Cerebellar nuclear complex (tissue), 1 donor: ENCODE results near the gene ERVK3-1.
"Not testable (repeated sequence)": the region's sequence is repeated elsewhere in the genome, so short reads cannot be mapped to it uniquely, and the experiment has no call there.

Experiments used
- DNase-seq, 2 experiments: peaks; one replicate each; lab custom pipeline; 2025; lab: John Stamatoyannopoulos, UW

ERVK3-1 gene

GRCh38 chr19:58346961-58347929, 42.1 kb downstream of the ERVK3-1 start:
- peak in 1 of 2 experiments; percentile 66 for DNase-seq

GRCh38 chr19:58348080-58348479, 42.9 kb downstream of the ERVK3-1 start:
- DNase-seq: not testable (repeated sequence)

- DNase-seq: no peak
Measured at GRCh38 chr19:58349590-58349989, 44.4 kb downstream of the ERVK3-1 start.

GRCh38 chr19:58350001-58350861, 45.1 kb downstream of the ERVK3-1 start:
- no peak for DNase-seq

- DNase-seq: no peak
Measured at GRCh38 chr19:58350871-58351557, 45.8 kb downstream of the ERVK3-1 start.

GRCh38 chr19:58351558-58351878, 46.3 kb downstream of the ERVK3-1 start:
- no peak for DNase-seq

- no peak for DNase-seq
Measured at GRCh38 chr19:58351990-58352755, 47.0 kb downstream of the ERVK3-1 start.

GRCh38 chr19:58352760-58353671, 47.8 kb downstream of the ERVK3-1 start, which contains the start of gene A1BG:
Gene A1BG, minus strand, starts transcription at chr19:58353492. Its CDS starts 55 bp downstream, at chr19:58353437.
- DNase-seq: no peak

- DNase-seq: no peak
Measured at GRCh38 chr19:58353717-58354477, 48.7 kb downstream of the ERVK3-1 start.

- DNase-seq: no peak
Measured at GRCh38 chr19:58354478-58355030, 49.4 kb downstream of the ERVK3-1 start.

GRCh38 chr19:58355215-58355796, 50.1 kb downstream of the ERVK3-1 start:
- no peak for DNase-seq

- DNase-seq: no peak
Measured at GRCh38 chr19:58355908-58356765, 51.0 kb downstream of the ERVK3-1 start.

- no peak for DNase-seq
Measured at GRCh38 chr19:58356766-58357480, 51.7 kb downstream of the ERVK3-1 start.

GRCh38 chr19:58357481-58358145, 52.4 kb downstream of the ERVK3-1 start:
- DNase-seq: no peak

- DNase-seq: no peak
Measured at GRCh38 chr19:58361900-58362271, 56.7 kb downstream of the ERVK3-1 start.

- DNase-seq: peak in 1 of 2 experiments; percentile 82
Measured at GRCh38 chr19:58362272-58362994, 57.3 kb downstream of the ERVK3-1 start, which contains the start of gene ZNF497. Gene ZNF497, minus strand, starts transcription at chr19:58362751. Its CDS starts 5,116 bp downstream, at chr19:58357635.
